HG03135 (cell line): ENCODE measurements around the gene TIMM8B.
"Not testable (repeated sequence)": the region's sequence is repeated elsewhere in the genome, so short reads cannot be mapped to it uniquely, and the experiment has no call there.

Experiments
- ATAC-seq: cut with Tn5 transposase; IDR thresholded peaks from one replicate; pipeline ENCODE4 v1.9.1; 2021; ENCODE audit warnings: mild to moderate bottlenecking, moderate library complexity; ENCODE audit not compliant: unreplicated experiment

TIMM8B gene

DNA sequence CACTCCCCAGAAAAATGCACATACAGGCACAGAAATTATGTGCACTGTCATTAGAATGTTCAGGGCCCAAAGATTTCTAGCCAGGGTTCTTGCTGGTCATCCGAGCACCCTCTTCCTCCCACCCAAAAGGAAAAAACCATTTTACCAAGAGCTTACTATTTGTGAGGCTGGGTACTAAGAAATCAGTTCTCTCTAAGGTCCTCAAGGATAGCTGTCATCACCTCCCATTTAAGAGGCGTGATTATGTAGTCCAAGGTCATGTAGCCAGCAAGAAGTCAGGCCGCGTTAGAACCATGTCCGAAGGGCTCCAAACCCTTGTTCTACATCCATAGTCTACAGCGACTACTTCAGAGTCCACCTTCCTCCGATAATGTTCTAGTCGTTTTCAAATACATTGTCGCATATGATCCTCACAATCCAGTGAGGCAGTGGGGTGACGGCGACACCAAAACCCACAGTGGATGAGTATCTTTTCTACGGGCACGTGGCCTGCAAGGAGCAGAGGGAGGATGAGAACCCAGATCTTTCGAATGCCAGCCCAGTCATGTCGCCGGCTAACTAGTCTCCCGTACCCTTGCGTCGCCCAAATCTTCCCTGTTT is 634 bp downstream of the TIMM8B start:
- peak; percentile 36 for ATAC-seq

DNA sequence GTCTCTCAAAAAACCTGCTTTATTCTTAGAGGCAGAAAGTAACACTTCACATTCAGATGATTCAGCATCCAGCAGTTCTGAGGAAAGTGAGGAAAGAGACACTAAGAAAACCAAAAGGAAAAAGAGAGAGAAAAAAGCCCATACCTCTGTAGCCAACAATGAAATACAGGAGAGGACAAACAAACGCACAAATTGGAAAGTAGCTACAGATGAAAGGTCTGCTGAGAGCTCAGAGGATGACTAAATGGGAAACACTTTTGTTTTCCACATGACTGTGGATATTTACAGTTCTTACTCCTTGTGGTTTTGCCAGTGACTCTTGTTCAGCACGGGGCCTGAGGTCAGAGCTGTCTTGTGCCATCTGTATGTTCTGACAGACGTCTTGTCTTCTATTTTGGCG is 3.8 kb downstream of the TIMM8B start:
- no peak for ATAC-seq

DNA sequence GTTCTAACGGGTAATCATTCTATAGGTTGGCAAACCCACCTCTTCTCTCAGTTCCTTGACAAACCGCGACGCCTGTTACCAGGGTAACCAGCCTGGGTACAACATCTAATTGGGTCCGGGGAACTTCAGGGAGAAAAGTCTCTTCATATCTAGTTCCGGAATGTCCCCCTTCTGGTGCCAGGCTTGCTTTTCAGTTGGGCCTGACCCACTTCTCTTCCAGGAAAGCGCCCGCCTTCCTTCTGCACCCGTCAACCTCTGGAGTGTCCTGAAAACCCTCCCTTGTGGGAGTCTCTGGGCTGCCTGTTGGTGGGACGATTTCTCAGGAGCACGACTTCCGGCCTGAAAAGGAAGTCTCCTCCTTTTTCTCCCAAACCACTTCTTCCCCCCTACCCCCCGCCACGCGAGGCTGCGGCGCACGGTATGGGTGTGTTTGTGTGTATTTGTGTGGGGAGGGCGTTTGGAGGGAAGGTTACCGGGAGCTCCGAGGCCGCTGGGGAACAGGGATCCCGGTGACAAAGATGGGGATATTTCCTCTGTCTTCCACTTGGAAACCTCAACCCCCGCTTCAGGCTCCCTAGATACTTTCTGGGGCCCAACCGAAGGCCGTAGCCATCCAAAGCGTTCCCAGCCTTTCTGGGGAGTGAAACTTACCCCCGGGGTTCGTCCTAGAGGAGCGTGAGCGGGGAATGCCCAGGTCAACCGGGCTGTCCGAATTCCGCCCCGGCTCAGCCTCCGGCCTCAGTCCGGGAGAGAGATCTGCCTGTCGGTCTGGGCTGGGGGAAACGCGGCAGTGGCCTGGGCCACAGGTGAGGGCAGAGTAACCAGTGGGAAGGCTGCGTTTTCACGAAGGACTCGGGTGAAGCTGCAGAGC is 12.4 kb downstream of the TIMM8B start, which contains the start of the genes NKAPD1 and PIH1D2:
NKAPD1 (plus strand) TSS at position 359 of the 871 bp plus-strand sequence. CDS start 1,276 bp downstream, outside the sequence.
PIH1D2 (minus strand) TSS at position 77 of the 871 bp plus-strand sequence. CDS start 843 bp downstream, outside the sequence.
- peak; percentile 90 for ATAC-seq

DNA sequence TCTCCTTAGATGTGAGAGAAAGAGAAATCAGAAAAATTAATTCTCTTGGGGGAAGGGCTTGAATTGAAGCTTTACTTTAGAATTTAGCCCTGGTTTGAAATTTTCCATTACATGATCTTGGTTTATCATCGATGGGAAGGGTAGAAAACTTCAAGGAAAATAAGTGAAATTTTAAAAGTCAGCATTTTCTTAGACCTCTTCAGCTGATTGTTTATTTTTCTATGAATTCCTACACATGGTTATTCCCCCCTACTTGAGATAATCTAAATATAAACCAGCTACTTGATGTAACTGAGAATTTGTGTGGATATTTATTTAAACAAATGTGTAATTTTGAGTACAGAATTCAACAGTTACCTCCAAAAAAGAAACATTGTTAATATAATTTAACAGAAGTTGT is 23.6 kb downstream of the TIMM8B start:
- ATAC-seq = no peak

DNA sequence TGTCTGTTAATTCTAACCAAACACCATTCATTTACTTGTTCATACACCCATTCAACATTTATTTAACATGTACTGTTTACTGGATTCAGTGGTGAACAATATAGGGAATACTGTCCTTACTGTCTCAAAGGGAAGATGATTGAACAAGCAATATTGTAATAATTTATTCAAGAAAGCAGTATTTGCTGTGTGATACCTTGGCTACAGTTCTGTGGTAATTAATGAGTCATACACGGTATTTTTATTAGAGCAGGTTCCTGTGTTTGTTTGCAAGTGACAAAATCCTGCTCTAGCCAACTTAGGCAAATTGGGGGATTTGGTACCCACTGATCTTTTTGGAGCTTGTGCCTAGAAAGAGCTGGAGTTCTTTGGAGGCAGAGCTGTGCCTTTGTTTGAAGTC is 28.5 kb downstream of the TIMM8B start:
- no peak for ATAC-seq

DNA sequence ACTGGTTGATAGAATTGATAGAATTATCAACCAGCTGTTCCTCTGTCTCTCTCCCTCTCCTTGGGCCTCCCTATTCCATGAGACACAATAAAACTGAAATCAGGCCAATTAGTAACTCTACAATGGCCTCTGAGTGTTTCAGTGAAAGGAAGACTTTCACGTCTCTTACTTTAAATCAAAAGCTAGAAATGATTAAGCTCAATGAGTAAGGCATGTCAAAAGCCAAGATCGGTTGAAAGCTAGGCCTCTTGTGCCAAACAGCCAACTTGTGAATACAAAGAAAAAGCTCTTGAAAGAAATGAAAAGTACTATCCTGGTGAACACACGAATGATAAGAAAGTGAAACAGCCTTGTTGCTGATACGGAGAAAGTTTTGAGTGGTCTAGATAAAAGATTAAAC is 29.4 kb downstream of the TIMM8B start:
- no peak for ATAC-seq

DNA sequence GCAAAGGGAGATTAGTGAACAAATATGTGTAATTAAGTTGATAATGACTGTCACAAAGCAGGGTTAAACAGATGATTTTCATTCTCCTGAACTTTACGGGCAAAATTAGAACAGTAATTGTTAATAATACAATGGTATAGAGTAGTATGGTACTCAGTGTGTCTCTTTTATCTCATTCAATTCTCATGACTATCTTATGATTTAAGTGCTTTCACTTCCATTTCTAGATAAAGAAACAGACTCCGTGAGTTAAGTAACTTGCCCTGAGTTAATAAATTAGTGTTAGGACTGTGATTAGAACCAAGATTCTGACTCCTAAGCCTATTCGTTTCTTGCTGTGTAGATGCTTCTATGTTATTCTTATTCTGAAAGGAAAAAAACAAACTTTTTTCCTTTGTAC is 34.8 kb downstream of the TIMM8B start:
- no peak for ATAC-seq

DNA sequence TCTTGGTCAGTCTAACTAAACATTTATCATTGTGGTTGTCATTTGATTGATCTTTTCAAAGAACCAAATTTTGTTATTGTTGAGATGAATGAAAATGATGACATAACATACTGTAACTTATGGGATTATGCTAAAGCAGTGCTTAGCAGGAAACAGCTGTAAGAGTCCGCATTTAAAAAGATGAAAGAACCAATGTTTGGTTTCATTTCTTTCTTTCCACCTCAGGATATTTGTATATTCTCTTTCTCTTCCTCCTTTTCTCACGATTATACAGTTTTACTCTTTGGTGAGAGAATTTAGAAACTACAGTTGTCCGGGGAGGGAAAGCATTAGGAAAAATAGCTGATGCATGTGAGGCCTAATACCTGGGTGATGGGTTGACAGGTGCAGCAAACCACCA is 35.8 kb downstream of the TIMM8B start:
- ATAC-seq = peak; percentile 67

DNA sequence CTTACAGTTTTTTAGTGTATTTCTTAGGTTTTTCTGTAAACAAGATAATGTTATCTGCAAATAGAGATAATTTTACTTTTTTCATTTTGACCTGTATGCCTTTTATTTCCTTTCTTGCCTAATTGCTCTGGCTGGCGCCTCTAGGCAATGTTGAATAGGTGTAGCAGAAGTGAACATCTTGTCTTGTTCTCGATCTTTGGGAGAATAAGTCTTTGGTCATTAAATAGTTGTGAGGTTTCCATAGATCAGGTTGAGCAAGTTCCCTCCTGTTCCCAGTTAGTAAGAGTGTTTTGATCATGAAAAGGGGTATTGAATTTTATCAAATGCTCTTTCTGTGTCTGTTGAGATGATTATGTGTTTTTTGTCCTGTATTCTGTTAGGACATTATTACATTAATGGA is 36.8 kb downstream of the TIMM8B start:
- no peak for ATAC-seq

DNA sequence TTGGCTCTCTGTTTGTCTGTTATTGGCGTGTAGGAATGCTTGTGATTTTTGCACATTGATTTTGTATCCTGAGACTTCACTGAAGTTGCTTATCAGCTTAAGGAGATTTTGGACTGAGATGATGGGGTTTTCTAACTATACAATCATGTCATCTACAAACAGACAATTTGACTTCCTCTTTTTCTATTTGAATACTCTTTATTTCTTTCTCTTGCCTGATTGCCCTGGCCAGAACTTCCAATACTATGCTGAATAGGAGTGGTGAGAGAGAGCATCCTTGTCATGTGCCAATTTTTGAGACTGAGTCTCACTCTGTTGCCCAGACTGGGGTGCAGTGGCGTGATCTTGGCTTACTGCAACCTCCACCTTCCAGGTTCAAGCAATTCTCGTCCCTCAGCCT is 38.3 kb downstream of the TIMM8B start:
- not testable (repeated sequence) for ATAC-seq

DNA sequence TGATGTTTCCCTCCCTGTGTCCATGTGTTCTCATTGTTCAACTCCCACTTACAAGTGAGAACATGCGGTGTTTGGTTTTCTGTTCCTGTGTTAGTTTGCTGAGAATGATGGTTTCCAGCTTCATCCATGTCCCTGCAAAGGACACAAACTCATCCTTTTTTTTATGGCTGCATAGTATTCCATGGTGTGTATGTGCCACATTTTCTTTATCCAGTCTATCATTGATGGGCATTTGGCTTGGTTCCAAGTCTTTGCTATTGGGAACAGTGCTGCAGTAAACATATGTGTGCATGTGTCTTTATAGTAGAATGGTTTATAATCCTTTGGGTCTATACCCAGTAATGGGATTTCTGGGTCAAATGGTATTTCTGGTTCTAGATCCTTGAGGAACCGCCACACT is 39.9 kb downstream of the TIMM8B start:
- not testable (repeated sequence) for ATAC-seq

DNA sequence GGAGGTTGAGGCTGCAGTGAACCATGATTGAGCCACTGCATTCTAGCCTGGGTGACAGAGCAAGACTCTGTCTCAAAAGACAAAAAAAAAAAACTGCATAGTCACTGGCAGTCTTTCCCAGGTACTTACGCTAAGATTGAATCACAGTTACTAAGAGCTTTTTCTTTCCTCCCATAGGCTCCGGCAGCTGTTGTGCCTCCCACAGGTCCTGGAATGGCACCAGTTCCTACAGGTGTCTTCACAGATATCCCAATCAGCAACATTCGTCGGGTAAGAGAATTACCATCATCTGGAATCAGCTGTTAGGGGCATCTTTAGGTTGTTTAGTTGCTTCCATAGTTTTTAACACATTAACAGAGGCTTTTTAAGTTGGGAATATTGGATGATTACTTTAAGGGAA is 41.6 kb downstream of the TIMM8B start:
- no peak for ATAC-seq

DNA sequence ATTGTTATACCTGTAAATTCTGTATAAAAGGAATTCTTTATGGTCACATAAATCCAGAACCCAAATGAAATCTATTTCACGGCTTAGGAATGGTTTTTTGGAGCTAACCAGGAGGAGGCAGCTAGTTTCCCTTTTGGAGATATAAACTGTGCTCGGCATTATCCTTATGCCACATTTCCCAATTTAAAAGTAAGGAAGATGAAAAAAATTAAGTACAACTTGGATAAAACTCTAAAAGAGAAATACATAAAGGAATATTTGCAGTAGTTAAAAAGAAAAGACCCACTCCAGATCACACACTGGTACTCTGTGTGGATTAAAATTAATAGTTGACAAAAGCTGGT is 43.6 kb downstream of the TIMM8B start:
- ATAC-seq = no peak

DNA sequence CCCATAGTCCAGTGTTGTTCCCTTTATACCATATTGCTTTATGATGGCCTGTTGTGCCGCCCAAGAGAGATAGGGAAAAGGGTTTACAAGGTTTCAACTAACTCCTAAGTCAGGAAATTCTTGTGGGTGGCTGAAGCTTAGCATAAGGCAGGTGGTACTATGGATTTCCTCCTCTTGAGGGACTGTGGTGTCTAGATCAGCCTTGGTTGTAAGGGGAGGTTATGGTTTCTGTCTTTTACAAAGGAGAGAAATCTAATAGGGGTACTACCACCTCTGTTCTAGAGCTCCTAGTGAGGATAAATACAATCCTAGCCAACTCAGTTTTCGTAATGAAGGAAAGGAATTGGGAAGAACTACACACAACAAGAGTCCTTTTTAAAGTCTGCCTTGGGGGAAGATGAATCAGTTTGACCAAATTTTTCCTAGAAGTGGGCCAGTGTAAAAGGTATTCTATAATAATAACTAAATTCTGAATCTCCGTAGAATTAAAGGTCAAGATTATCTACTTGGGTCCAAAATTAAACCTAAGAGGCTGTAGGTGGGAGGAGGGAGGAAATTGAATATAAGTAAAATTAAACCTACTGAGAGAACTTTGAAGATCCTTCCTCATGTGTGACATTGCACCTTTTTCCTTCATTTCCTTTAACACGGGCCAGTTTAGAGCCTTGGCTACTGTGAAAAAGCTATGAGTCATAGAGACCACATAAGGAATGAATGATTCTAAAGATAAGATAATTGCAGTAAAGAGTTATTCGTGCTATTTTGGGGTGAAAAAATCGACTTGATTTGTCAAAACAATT is 44.2 kb downstream of the TIMM8B start:
- ATAC-seq = no peak

DNA sequence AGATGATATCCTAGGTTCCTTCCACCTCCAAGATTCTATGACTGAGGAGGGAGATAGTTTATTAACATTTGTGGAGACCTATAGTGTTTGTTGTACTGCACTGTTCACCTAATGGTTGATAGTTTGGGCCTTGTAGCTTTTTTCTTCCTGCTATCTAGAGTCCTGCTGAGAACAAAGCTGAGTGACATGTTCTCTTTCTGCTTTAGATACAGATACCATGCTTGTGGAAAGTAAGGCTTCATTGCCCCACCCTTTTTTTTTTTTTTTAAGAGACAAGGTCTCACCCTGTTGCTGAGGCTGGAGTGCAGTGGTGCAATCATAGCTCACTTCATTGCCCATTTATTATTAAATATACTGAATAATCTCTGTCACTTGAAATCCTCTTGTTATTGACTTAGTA is 49.0 kb downstream of the TIMM8B start:
- ATAC-seq = no peak
